ENCODE measurements around the gene APMAP. TPM values are rescaled to one million over a fixed set of nuclear protein-coding genes. Genes with fewer than 3 reads are reported as not detected.

APMAP gene
- total and polyA plus RNA-seq, 9 of the 15 experiments (the other 6 are each of a cell fraction or from before 2014, with no cell fraction given): 6.7 to 18.2 (median 14.4) TPM

GRCh38 chr20:24960861-24961260 lies 31.7 kb downstream of the APMAP start (continued):
- no peak for TF ChIP-seq ESRRA (IDR thresholded peaks at IDR 0.05; ENCODE audit: borderline replicate concordance, low read depth)
- no peak for TF ChIP-seq ZNF232 (CRISPR knock-in tag; IDR thresholded peaks at IDR 0.05)
- TF ChIP-seq IFI16 (CRISPR knock-in tag; IDR thresholded peaks at IDR 0.05): no peak

GRCh38 chr20:24960302-24960801 lies 32.2 kb downstream of the APMAP start:
- CTCF ChIA-PET (ENCODE audit: low intra/inter-chr PET ratio): no interaction called here
- no peaks in the 10 kb centered on the region for H3K9me1 ChIP-seq (ENCODE audit: control insufficient read depth, insufficient read depth, low read length)
- H3K36me3 ChIP-seq (ENCODE audit: control insufficient read depth, insufficient read depth, low read length): peaks cover 11% of the 10 kb centered on the region; the same call in 1 of the 3 replicates
- H3K27me3 ChIP-seq (ENCODE audit: control insufficient read depth in 2 of 2, insufficient read depth in 2 of 2, low read length in 2 of 2): no peaks in the 10 kb centered on the region
- H3K9me3 ChIP-seq (replicated peaks; ENCODE audit: control insufficient read depth, insufficient read depth, low read depth, low read length): no peaks in the 10 kb centered on the region
- no peak overlapping the region for H3K9ac ChIP-seq (ENCODE audit: insufficient read depth in 1 of 2, low read depth in 2 of 2, low read length in 2 of 2)
- no peak overlapping the region for H2AFZ ChIP-seq (ENCODE audit: low read depth, low read length)
- no peak overlapping the region for H3K27ac ChIP-seq (ENCODE audit: extremely low read depth, low read depth, low read length)
- H3K4me3 ChIP-seq: no peak overlapping the region
- WGBS (ENCODE audit: insufficient coverage, low coverage, missing lambda C conversion rate): 83% methylated on average over 1 of the region's 10 CpGs
- intact Hi-C loops (cut with micrococcal nuclease): no loop called here
- POLR2A ChIA-PET: interaction anchor here (1.4 kb wide), 1 partner anchor 11 kb away, joined by 5 read pairs; the partner anchor contains the start of gene CST7
- no peaks in the 10 kb centered on the region for H3K4me1 ChIP-seq (replicated peaks in 1 of 2; ENCODE audit: control insufficient read depth in 2 of 2, insufficient read depth in 2 of 2, low read length in 2 of 2)
- no peak for FAIRE-seq
- no TSS peak for BruUV-seq (replicated peaks)
- no peak overlapping the region for H3K4me2 ChIP-seq (ENCODE audit: insufficient read depth, low read length)
- H3K79me2 ChIP-seq (ENCODE audit: control insufficient read depth, insufficient read depth, low read length): no peaks in the 10 kb centered on the region
- TF ChIP-seq ZSCAN32 (CRISPR knock-in tag; IDR thresholded peaks at IDR 0.05): no peak
- TF ChIP-seq EHMT2 (IDR thresholded peaks at IDR 0.05): no peak
- no peak for DNase-seq (ENCODE audit: extremely low read depth in 1 of 4, low spot score in 3 of 4)
- no peak for ATAC-seq
- in situ Hi-C loops (cut with MboI): no loop called here
- no peaks in the 10 kb centered on the region for H4K20me1 ChIP-seq (replicated peaks; ENCODE audit: control insufficient read depth, insufficient read depth, low read length)

Data from K562 (cell line).